IMR-90 (cell line): ENCODE results near the gene BGN. TPM values are rescaled to one million over a fixed set of nuclear protein-coding genes. Genes with fewer than 3 reads are reported as not detected.

Experiments
- ATAC-seq: fragments of 200-7000 bp; cut with Tn5 transposase; 2 replicates; pipeline ENCODE4 v1.9.1; 2020; ENCODE audit warnings: low read depth, mild to moderate bottlenecking, moderate library complexity
- BruUV-seq: library from RNA; stranded (reverse); fragments of 400-500 nt; replicated peaks from 2 replicates; lab custom pipeline; 2021; lab: Mats Ljungman, UMichigan
- CTCF ChIA-PET: fragments of 300-600 bp; formaldehyde crosslinking; extraction: SDS; loops from one replicate; lab custom pipeline; 2021; ENCODE audit warnings: antibody characterized with exemption; lab: Yijun Ruan, JAX
- POLR2A ChIA-PET: fragments of 300-600 bp; sonication (Branson Sonifier 250); formaldehyde crosslinking; loops from one replicate; lab custom pipeline; 2022; ENCODE audit warnings: antibody characterized with exemption; ENCODE audit not compliant: unreplicated experiment; lab: Charles Lee
- DNase-seq: peaks from one replicate; pipeline ENCODE4 v3.0.0; 2013
- H2AFZ ChIP-seq: replicated peaks from 2 replicates; pipeline ENCODE3; 2013; ENCODE audit warnings: low read length, mild to moderate bottlenecking; ENCODE audit not compliant: poor library complexity
- H2AK5ac ChIP-seq: 2 replicates; pipeline ENCODE4 v1.6.1; 2013; ENCODE audit warnings: low read depth, low read length, inconsistent platforms
- H2AK9ac ChIP-seq: replicated peaks from 2 replicates; pipeline ENCODE3; 2013; ENCODE audit warnings: mild to moderate bottlenecking, low read depth, low read length, moderate library complexity; ENCODE audit not compliant: poor library complexity
- H2BK120ac ChIP-seq: 2 replicates; pipeline ENCODE4 v1.6.1; 2013; ENCODE audit warnings: low read depth, low read length, inconsistent platforms
- H2BK15ac ChIP-seq: 3 replicates; pipeline ENCODE4 v1.6.1; 2013; ENCODE audit warnings: low read depth, low read length, inconsistent platforms
- H2BK20ac ChIP-seq: 2 replicates; pipeline ENCODE4 v1.6.1; 2013; ENCODE audit warnings: low read depth, mild to moderate bottlenecking, inconsistent platforms, low read length, moderate library complexity
- H2BK5ac ChIP-seq: 2 replicates; pipeline ENCODE4 v1.6.1; 2013; ENCODE audit warnings: mild to moderate bottlenecking, low read depth, low read length, inconsistent platforms; ENCODE audit not compliant: poor library complexity, severe bottlenecking
- H3K14ac ChIP-seq: replicated peaks from 2 replicates; pipeline ENCODE4 v1.6.1; 2013; ENCODE audit warnings: low read depth, low read length, inconsistent platforms
- H3K18ac ChIP-seq: 2 replicates; pipeline ENCODE4 v1.6.1; 2013; ENCODE audit warnings: low read depth, low read length, control low read depth
- H3K23ac ChIP-seq: 2 replicates; pipeline ENCODE4 v1.6.1; 2013; ENCODE audit warnings: low read depth, low read length, inconsistent platforms
- H3K27ac ChIP-seq: 2 replicates; pipeline ENCODE4 v1.5.1; 2013; ENCODE audit warnings: mild to moderate bottlenecking, control low read depth, low read length; ENCODE audit not compliant: insufficient read depth
- H3K27me3 ChIP-seq: 2 replicates; pipeline ENCODE4 v1.6.1; 2013; ENCODE audit warnings: low read length; ENCODE audit not compliant: control insufficient read depth, insufficient read depth
- H3K36me3 ChIP-seq: 2 replicates; pipeline ENCODE4 v1.6.1; 2013; ENCODE audit warnings: low read length, mixed read lengths; ENCODE audit not compliant: control insufficient read depth, insufficient read depth
- H3K4ac ChIP-seq: 2 replicates; pipeline ENCODE4 v1.6.1; 2013; ENCODE audit warnings: low read depth, low read length, inconsistent platforms
- H3K4me1 ChIP-seq: 2 replicates; pipeline ENCODE4 v1.6.1; 2013; ENCODE audit warnings: low read length, mixed read lengths; ENCODE audit not compliant: control insufficient read depth, insufficient read depth
- H3K4me2 ChIP-seq: 2 replicates; pipeline ENCODE4 v1.6.1; 2013; ENCODE audit warnings: low read depth, mild to moderate bottlenecking, control low read depth, low read length, moderate library complexity
- H3K4me3 ChIP-seq: 2 replicates; pipeline ENCODE4 v1.5.1; 2013; ENCODE audit warnings: low read depth, mild to moderate bottlenecking, control low read depth, low read length, moderate library complexity; ENCODE audit not compliant: insufficient read depth
- H3K56ac ChIP-seq: 2 replicates; pipeline ENCODE4 v1.6.1; 2013; ENCODE audit warnings: low read length, inconsistent platforms; ENCODE audit not compliant: insufficient read depth; ENCODE audit errors: extremely low read depth
- H3K79me1 ChIP-seq, 2 experiments: 2 replicates each; pipeline ENCODE4 v1.6.1; 2013; ENCODE audit warnings: low read length in 2 of 2, inconsistent platforms in 1 of 2, low read depth in 1 of 2
- H3K9ac ChIP-seq: 2 replicates; pipeline ENCODE4 v1.6.1; 2013; ENCODE audit warnings: low read depth, low read length, control low read depth
- H3K9me1 ChIP-seq: 2 replicates; pipeline ENCODE4 v1.6.1; 2013; ENCODE audit warnings: low read length, inconsistent platforms; ENCODE audit not compliant: insufficient read depth
- H3K9me3 ChIP-seq: 2 replicates; pipeline ENCODE4 v1.6.1; 2013; ENCODE audit warnings: low read length; ENCODE audit not compliant: control insufficient read depth, insufficient read depth
- H4K20me1 ChIP-seq: 2 replicates; pipeline ENCODE4 v1.6.1; 2013; ENCODE audit warnings: low read length, inconsistent platforms; ENCODE audit not compliant: insufficient read depth
- H4K5ac ChIP-seq: 2 replicates; pipeline ENCODE4 v1.6.1; 2013; ENCODE audit warnings: mild to moderate bottlenecking, low read depth, low read length, control low read depth
- H4K8ac ChIP-seq, 2 experiments: 2 replicates each; pipeline ENCODE4 v1.6.1; 2013; ENCODE audit warnings: low read depth in 2 of 2, low read length in 2 of 2, control low read depth in 1 of 2, inconsistent platforms in 1 of 2
- H4K91ac ChIP-seq: 2 replicates; pipeline ENCODE4 v1.6.1; 2013; ENCODE audit warnings: low read depth, low read length, inconsistent platforms; ENCODE audit not compliant: insufficient read depth
- BHLHE40 ChIP-seq: fragments of 150-350 bp; IDR thresholded peaks from 2 replicates; pipeline ENCODE4 v1.6.1; 2016; ENCODE audit warnings: mild to moderate bottlenecking, low read depth, low read length
- CEBPB ChIP-seq: IDR thresholded peaks from 2 replicates; pipeline ENCODE4 v1.6.1; 2012; ENCODE audit warnings: low read depth, low read length, improper control_type of control experiment
- CHD1 ChIP-seq: IDR thresholded peaks from 2 replicates; pipeline ENCODE4 v1.6.1; 2012; ENCODE audit warnings: low read depth, low read length, improper control_type of control experiment
- CTCF ChIP-seq: conservative IDR thresholded peaks from 2 replicates; pipeline ENCODE4 v1.5.1; 2012; ENCODE audit warnings: mild to moderate bottlenecking, low read depth, low read length, improper control_type of control experiment
- ELK1 ChIP-seq: fragments of 150-350 bp; IDR thresholded peaks from 2 replicates; pipeline ENCODE4 v1.6.1; 2016; ENCODE audit warnings: low read depth, mild to moderate bottlenecking, low read length, moderate library complexity, borderline replicate concordance
- FOS ChIP-seq: fragments of 150-350 bp; IDR thresholded peaks from 2 replicates; pipeline ENCODE4 v1.6.1; 2016; ENCODE audit warnings: low read depth, low read length
- MAFK ChIP-seq: IDR thresholded peaks from 2 replicates; pipeline ENCODE4 v1.6.1; 2012; ENCODE audit warnings: low read depth, low read length, improper control_type of control experiment
- MXI1 ChIP-seq: IDR thresholded peaks from 2 replicates; pipeline ENCODE4 v1.6.1; 2012; ENCODE audit warnings: low read depth, mild to moderate bottlenecking, low read length, moderate library complexity, borderline replicate concordance
- NFE2L2 ChIP-seq: fragments of 150-350 bp; IDR thresholded peaks from 2 replicates; pipeline ENCODE4 v1.6.1; 2016; ENCODE audit warnings: low read depth, mild to moderate bottlenecking, low read length
- POLR2A ChIP-seq: IDR thresholded peaks from 2 replicates; pipeline ENCODE4 v1.6.1; 2012; ENCODE audit warnings: mild to moderate bottlenecking, low read depth, low read length
- RAD21 ChIP-seq: IDR thresholded peaks from 2 replicates; pipeline ENCODE4 v1.6.1; 2012; ENCODE audit warnings: low read length, improper control_type of control experiment
- RFX5 ChIP-seq: IDR thresholded peaks from 2 replicates; pipeline ENCODE4 v1.8.0; 2012; ENCODE audit warnings: low read depth, mild to moderate bottlenecking, low read length, moderate library complexity
- SMC3 ChIP-seq: fragments of 150-350 bp; IDR thresholded peaks from 2 replicates; pipeline ENCODE4 v1.6.1; 2016; ENCODE audit warnings: low read depth, mild to moderate bottlenecking, antibody characterized with exemption, low read length, moderate library complexity
- USF2 ChIP-seq: fragments of 150-350 bp; IDR thresholded peaks from 2 replicates; pipeline ENCODE4 v1.6.1; 2017; ENCODE audit warnings: mild to moderate bottlenecking, antibody characterized with exemption, low read length, low read depth
- WGBS, 2 experiments: methylation state at CpG; one replicate each; pipeline versions ENCODE4 v1.1.5 to v1.1.7; 2013; ENCODE audit warnings: missing lambda C conversion rate in 2 of 2; ENCODE audit not compliant: insufficient read length in 1 of 2; ENCODE audit errors: extremely low coverage in 2 of 2; 5-methylcytosine and 5-hydroxymethylcytosine counted together
- dilution Hi-C: fragments of 300-500 bp; cut with HindIII; formaldehyde crosslinking; loops from one replicate; pipeline ENCODE4 v1.14.3; 2018; ENCODE audit warnings: low sequenced_read_pairs; ENCODE audit not compliant: unreplicated experiment
- in situ Hi-C: fragments of 300-500 bp; cut with MboI; formaldehyde crosslinking; loops from 3 replicates; pipeline ENCODE4 v1.14.3; 2019; ENCODE audit warnings: low sequenced_read_pairs, inconsistent platforms, mixed read lengths
- intact Hi-C: fragments of 100-400 bp; cut with micrococcal nuclease; formaldehyde crosslinking; loops from 2 replicates; pipeline ENCODE4 v1.10.0; 2022
- polyA plus RNA-seq, 3 experiments: library from polyadenylated mRNA; depleted of rRNA; stranded (reverse); fragments of >200 nt; gene quantifications; 2 replicates each; pipeline ENCODE4 v1.2.3, GENCODE V29; 2012; ENCODE audit warnings: low replicate concordance in 1 of 3
- total RNA-seq: library from RNA; depleted of rRNA; stranded (reverse); fragments of >200 nt; gene quantifications from 2 replicates; pipeline ENCODE4 v1.2.3, GENCODE V29; 2012

Gene BGN
- total and polyA plus RNA-seq, 2 of the 4 experiments (the other 2 are of a cell fraction) = 11.3 to 298 TPM

GRCh38 chrX:153521034-153521433 lies 26.3 kb downstream of the BGN start:
- no peaks in the 10 kb centered on the region; the same call in 1 of the 2 replicates for H3K9me1 ChIP-seq
- H3K14ac ChIP-seq = no peak overlapping the region
- peaks cover 2% of the 10 kb centered on the region; the same call in 1 of the 2 replicates for H3K4me1 ChIP-seq
- H3K9me3 ChIP-seq = no peaks in the 10 kb centered on the region; the same call in 1 of the 2 replicates
- no peak overlapping the region for H3K27ac ChIP-seq
- H3K79me1 ChIP-seq = no peaks in the 10 kb centered on the region
- no peak overlapping the region for H4K91ac ChIP-seq
- H3K4ac ChIP-seq = no peak overlapping the region
- WGBS, 2 experiments = 78% methylated on average over 6 of the region's 9 CpGs; no CpG with 5 or more reads in 1 of the 2 experiments
- H4K8ac ChIP-seq = no peak overlapping the region
- no peak overlapping the region for H2AK9ac ChIP-seq
- DNase-seq = peak; percentile 45
- H2AK5ac ChIP-seq = no peak overlapping the region
- no peak overlapping the region for H2BK15ac ChIP-seq
- H3K4me2 ChIP-seq = no peak overlapping the region
- no peaks in the 10 kb centered on the region for H4K20me1 ChIP-seq
- dilution Hi-C loops (no loop called here), intact Hi-C loops (loop anchor here (2.0 kb wide), 1 partner anchor 78 kb away; the partner anchor contains the start of gene CCNQ), in situ Hi-C loops (no loop called here)
- H4K5ac ChIP-seq = no peak overlapping the region
- H2BK120ac ChIP-seq = no peak overlapping the region
- no TSS peak for BruUV-seq
- H2BK5ac ChIP-seq = no peak overlapping the region
- H3K56ac ChIP-seq = no peak overlapping the region
- no peak overlapping the region for H3K23ac ChIP-seq
- no peak overlapping the region for H3K4me3 ChIP-seq
- no peak overlapping the region for H2AFZ ChIP-seq
- CTCF ChIA-PET = no interaction called here
- POLR2A ChIA-PET = no interaction called here
- no peak for TF ChIP-seq FOS
- no peak for TF ChIP-seq CEBPB
- TF ChIP-seq POLR2A = no peak
- no peak for TF ChIP-seq RFX5
- TF ChIP-seq BHLHE40 = no peak
- TF ChIP-seq CTCF = no peak
- no peak for TF ChIP-seq MXI1
- no peak for TF ChIP-seq NFE2L2
- no peak for TF ChIP-seq USF2
- TF ChIP-seq RAD21 = no peak
- TF ChIP-seq MAFK = no peak
- no peak for TF ChIP-seq SMC3
- TF ChIP-seq CHD1 = no peak
- no peak for TF ChIP-seq ELK1
- H2BK20ac ChIP-seq = no peak overlapping the region
- H3K36me3 ChIP-seq = no peaks in the 10 kb centered on the region
- H3K18ac ChIP-seq = no peak overlapping the region
- ATAC-seq = no peak
- H3K27me3 ChIP-seq = peaks cover 31% of the 10 kb centered on the region
- H3K9ac ChIP-seq = no peak overlapping the region
